Keratinocyte (primary cell): ENCODE measurements around the gene TM9SF3.

Experiments
- CTCF ChIP-seq, 3 experiments: IDR thresholded peaks in 1 of 3; conservative IDR thresholded peaks in 1 of 3; optimal IDR thresholded peaks in 1 of 3; 2 replicates in 2 of 3; 3 replicates in 1 of 3; pipeline versions ENCODE3 to v1.5.1; 2011; ENCODE audit warnings: low read length in 3 of 3, mild to moderate bottlenecking in 3 of 3, moderate library complexity in 2 of 3, control low read depth in 1 of 3, inconsistent platforms in 1 of 3; ENCODE audit not compliant: insufficient read depth in 2 of 3; ENCODE audit errors: extremely low read depth in 1 of 3
- EZH2 ChIP-seq: IDR thresholded peaks from one replicate; pipeline ENCODE4 v1.6.1; 2012; ENCODE audit warnings: inconsistent platforms, mild to moderate bottlenecking, low read length, moderate library complexity

- TF ChIP-seq EZH2 (no peak), CTCF (optimal IDR thresholded peaks at IDR 0.05 in 1 of 3, IDR thresholded peaks at IDR 0.05 in 1 of 3, conservative IDR thresholded peaks at IDR 0.05 in 1 of 3; ENCODE audit: extremely low read depth in 1 of 3, insufficient read depth in 2 of 3, low read length in 3 of 3) (no peak)
Observed at GRCh38 chr10:96632974-96633710, 46.3 kb upstream of the TM9SF3 start.
